Breast epithelium (tissue), 4 donors: Measurements from ENCODE around the gene TRAM2. TPM values are rescaled to one million over a fixed set of nuclear protein-coding genes. Genes with fewer than 3 reads are reported as not detected.

ENCODE experiments used
- DNase-seq, 2 donors: peaks; one replicate each; pipeline ENCODE4 v3.0.0-alpha.2; 2019; ENCODE audit warnings: low spot score in 2 of 2
- H3K27ac ChIP-seq, 2 donors: fragments of 200-600 bp; sonication (generic) in 1 of 2; one replicate each; pipeline ENCODE4 v1.5.1; 2016 to 2019; ENCODE audit warnings: mild to moderate bottlenecking in 1 of 2
- H3K27me3 ChIP-seq, 2 donors: fragments of 200-600 bp; sonication (generic) in 1 of 2; one replicate each; pipeline versions ENCODE4 v1.5.1 to v1.6.0; 2017 to 2019; ENCODE audit warnings: control low read depth in 1 of 2, mild to moderate bottlenecking in 1 of 2
- H3K36me3 ChIP-seq: fragments of 200-600 bp; one replicate; pipeline ENCODE4 v1.5.1; 2019
- H3K4me1 ChIP-seq, 2 donors: fragments of 200-600 bp; sonication (generic); one replicate each; pipeline ENCODE4 v1.5.1; 2016 to 2019; ENCODE audit warnings: control low read depth in 1 of 2
- H3K4me3 ChIP-seq, 3 donors: fragments of 200-600 bp; sonication (generic); 1 replicate in 2 of 3; 2 replicates in 1 of 3; pipeline ENCODE4 v1.5.1; 2016 to 2019; ENCODE audit warnings: mild to moderate bottlenecking in 3 of 3, moderate library complexity in 2 of 3
- H3K9me3 ChIP-seq, 2 donors: fragments of 200-600 bp; sonication (generic) in 1 of 2; one replicate each; pipeline ENCODE4 v1.5.1; 2016 to 2019; ENCODE audit warnings: control low read depth in 1 of 2
- POLR2A ChIP-seq: fragments of 450-650 bp; IDR thresholded peaks from one replicate; pipeline ENCODE4 v1.6.1; 2016; ENCODE audit warnings: antibody characterized with exemption, mild to moderate bottlenecking, moderate library complexity
- POLR2AphosphoS5 ChIP-seq, 3 donors: sonication (generic); formaldehyde crosslinking; IDR thresholded peaks; one replicate each; pipeline ENCODE4 v1.6.1; 2017; ENCODE audit warnings: antibody characterized with exemption in 3 of 3
- intact Hi-C: fragments of 100-400 bp; cut with DNase I; formaldehyde crosslinking; loops from one replicate; pipeline ENCODE4 v1.15.1; 2023; ENCODE audit warnings: low total_unique reads
- total RNA-seq, 3 donors: library from RNA; depleted of rRNA; stranded (reverse); fragments of >200 nt; gene quantifications; one replicate each; pipeline ENCODE4 v1.1.0, GENCODE V29; 2016
- TF ChIP-seq, protein P1 (sequence below), 3 donors: fragments of 450-650 bp; IDR thresholded peaks; one replicate each; pipeline ENCODE4 v1.5.1; 2016 to 2017; ENCODE audit warnings: antibody characterized with exemption in 3 of 3, mild to moderate bottlenecking in 3 of 3, moderate library complexity in 3 of 3

The TRAM2 gene
- total RNA-seq, 3 donors from 2014 or later = 11.9 to 33.0 (median 24.3) TPM

DNA sequence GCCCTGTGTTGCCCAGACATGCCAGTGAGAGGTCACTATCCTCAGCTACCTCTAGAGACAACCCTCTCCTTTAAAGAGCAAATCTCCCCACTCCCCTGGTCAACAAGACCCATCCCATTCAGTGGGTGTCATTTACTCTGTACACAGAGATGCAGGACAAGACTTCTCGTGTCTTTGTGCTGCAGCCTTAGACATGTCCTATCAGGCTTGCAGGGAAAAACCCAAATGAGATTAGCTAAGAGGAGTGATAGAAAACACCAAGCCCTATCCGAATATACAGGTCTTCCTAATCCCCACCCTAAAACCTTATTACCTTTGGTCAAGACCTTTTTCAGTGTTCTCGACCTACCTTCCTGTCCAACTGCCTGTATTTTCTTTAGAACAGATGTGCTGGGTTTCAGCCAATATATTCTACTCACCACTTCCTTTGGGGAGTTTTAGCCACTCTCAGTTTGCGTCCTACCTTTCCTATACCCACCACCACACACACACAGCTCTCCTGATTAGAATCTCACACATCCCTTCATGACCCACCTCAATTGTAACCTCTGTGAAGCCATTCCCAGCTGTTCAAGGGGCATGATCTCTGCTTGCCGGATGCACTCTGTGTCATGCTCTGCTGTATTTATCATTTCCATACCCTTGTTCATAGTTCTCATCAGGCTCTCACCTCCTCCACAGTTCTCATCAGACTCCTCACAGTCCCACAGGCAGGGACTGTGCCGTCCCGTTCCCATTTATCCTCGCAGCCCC lies 39.7 kb downstream of the TRAM2 start:
- H3K27me3 ChIP-seq = no peaks in the 10 kb centered on the region
- peaks cover 0 to 11% of the 10 kb centered on the region in 2 donors for H3K4me1 ChIP-seq
- no peak for DNase-seq
- intact Hi-C loops = no loop called here
- H3K27ac ChIP-seq = peak overlapping the region; percentile 17 to 22
- no peaks in the 10 kb centered on the region for H3K36me3 ChIP-seq
- H3K9me3 ChIP-seq = no peaks in the 10 kb centered on the region
- H3K4me3 ChIP-seq = no peak overlapping the region
- TF ChIP-seq, protein P1, sequence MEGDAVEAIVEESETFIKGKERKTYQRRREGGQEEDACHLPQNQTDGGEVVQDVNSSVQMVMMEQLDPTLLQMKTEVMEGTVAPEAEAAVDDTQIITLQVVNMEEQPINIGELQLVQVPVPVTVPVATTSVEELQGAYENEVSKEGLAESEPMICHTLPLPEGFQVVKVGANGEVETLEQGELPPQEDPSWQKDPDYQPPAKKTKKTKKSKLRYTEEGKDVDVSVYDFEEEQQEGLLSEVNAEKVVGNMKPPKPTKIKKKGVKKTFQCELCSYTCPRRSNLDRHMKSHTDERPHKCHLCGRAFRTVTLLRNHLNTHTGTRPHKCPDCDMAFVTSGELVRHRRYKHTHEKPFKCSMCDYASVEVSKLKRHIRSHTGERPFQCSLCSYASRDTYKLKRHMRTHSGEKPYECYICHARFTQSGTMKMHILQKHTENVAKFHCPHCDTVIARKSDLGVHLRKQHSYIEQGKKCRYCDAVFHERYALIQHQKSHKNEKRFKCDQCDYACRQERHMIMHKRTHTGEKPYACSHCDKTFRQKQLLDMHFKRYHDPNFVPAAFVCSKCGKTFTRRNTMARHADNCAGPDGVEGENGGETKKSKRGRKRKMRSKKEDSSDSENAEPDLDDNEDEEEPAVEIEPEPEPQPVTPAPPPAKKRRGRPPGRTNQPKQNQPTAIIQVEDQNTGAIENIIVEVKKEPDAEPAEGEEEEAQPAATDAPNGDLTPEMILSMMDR (IDR thresholded peaks at IDR 0.05) = no peak
- no peak for TF ChIP-seq POLR2AphosphoS5 (IDR thresholded peaks at IDR 0.05)
- no peak for TF ChIP-seq POLR2A

DNA sequence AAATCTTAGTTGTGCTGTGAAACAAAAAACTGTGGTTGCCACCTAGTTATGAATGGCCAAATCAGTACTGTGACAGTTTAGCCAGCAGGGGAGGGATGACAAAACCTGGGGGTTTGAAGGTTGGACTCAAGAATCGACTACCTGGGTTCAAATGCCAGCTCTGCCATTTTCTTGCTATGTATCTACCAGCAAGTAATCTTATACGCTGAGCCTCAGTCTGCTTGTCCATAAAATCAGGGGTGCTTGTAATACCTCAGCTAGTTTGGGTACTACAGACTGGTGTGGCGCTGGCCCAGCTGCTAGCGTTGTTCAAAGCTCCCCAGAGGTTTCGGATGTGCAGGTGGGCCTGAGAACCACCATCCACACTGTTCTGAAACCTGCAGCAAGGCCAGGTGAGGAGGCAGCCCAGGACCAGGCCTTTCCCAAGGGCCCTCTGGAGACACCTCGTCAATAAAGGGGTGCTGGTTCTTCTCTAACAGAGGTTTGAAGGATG lies 40.4 kb downstream of the TRAM2 start:
- Histone ChIP-seq H3K27ac (peak overlapping the region in 1 of 2 donors; percentile 22), H3K4me1 (peaks cover 0 to 11% of the 10 kb centered on the region in 2 donors)

DNA sequence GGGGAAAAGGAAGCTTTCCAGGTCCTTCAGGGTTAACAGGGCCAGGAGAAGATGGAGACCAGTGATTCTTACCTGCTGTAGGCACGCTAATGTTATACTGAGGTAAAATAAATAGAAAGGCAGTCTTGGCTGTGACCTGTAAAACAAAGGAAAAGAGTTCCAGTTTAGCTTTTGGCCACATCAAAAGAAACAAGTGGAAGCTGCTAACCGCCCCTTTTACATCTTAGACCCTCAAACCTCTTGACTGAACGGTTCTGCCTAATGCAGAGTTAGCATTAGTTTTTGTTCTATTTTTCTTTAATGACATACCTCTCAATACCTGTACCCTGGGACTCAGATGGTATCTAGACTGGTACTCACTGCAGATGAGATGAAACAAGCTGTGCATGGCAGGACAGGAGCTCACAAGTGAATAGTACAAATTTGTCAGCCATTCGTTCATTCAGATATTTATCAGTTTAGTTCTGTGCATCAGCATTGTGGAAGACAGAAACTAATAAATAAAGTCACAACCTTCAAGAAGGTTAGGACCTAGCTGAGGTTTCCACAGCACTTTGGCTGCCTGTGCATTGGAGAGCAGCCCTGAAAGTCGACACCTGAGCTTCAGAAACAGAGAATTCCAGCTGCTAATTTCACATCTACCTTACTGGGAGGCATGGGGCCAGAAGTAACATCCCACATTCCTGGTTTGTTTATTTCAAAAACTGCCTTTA lies 41.0 kb downstream of the TRAM2 start:
- intact Hi-C loops = no loop called here
- no peak overlapping the region for H3K27ac ChIP-seq
- no peaks in the 10 kb centered on the region for H3K36me3 ChIP-seq
- no peak overlapping the region for H3K4me3 ChIP-seq
- H3K9me3 ChIP-seq = no peaks in the 10 kb centered on the region
- peaks cover 0 to 11% of the 10 kb centered on the region in 2 donors for H3K4me1 ChIP-seq
- TF ChIP-seq POLR2AphosphoS5 (IDR thresholded peaks at IDR 0.05) (no peak), POLR2A (no peak)
- TF ChIP-seq, protein P1 (IDR thresholded peaks at IDR 0.05) = no peak
- no peak for DNase-seq
- no peaks in the 10 kb centered on the region for H3K27me3 ChIP-seq

More for the DNA sequence above, 40.4 kb downstream of the TRAM2 start:
- no peak for DNase-seq
- no peaks in the 10 kb centered on the region for H3K9me3 ChIP-seq
- TF ChIP-seq POLR2AphosphoS5 (IDR thresholded peaks at IDR 0.05) = no peak
- TF ChIP-seq, protein P1 (IDR thresholded peaks at IDR 0.05) = no peak
- no peak for TF ChIP-seq POLR2A
- intact Hi-C loops = no loop called here
- H3K4me3 ChIP-seq = no peak overlapping the region
- H3K27me3 ChIP-seq = no peaks in the 10 kb centered on the region
- no peaks in the 10 kb centered on the region for H3K36me3 ChIP-seq

DNA sequence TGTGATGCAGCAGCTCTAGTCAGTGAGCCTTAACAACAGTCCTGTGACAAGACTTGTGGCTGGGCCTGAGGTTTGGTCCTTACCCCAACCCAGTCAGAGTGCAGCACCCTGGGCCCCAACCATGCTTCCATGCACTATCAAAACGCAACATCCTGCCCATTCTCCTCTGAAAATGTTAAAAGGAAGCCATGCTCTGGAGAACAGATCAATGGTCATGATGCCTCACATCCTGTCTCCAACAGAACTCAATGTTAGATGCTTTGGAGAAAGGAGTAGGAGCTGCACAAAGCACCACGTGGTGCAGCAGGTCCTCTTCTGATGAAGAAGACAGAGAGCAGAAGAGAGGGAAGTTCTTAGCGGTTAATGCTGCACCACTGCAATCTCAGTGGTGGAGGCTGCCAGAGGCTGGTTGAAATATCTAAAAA lies 41.9 kb downstream of the TRAM2 start:
- Histone ChIP-seq H3K36me3 (no peaks in the 10 kb centered on the region), H3K27ac (no peak overlapping the region)
- TF ChIP-seq, protein P1 (IDR thresholded peaks at IDR 0.05) = no peak
- no peak for TF ChIP-seq POLR2AphosphoS5 (IDR thresholded peaks at IDR 0.05)
- TF ChIP-seq POLR2A = no peak

DNA sequence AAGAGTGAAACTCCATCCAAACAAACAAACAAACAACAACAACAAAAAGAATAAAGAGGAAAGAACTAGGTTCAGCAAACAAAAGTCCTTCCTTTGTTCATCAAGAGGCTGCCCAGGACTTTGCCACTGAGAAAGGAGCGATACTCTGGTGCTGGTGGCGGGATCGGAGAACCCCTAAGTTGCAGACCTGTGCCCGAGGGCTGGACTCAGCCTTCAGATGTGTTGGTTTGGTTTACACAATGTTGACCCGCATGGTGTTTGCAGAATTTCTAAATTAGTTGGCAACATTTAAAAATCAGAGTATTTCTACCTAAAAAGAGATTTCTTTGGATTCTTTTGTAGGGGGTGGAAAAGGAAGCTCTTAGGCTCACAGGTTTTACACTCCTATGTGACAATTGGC lies 42.5 kb downstream of the TRAM2 start:
- H3K4me1 ChIP-seq = peaks cover 0 to 11% of the 10 kb centered on the region in 2 donors
- no peak overlapping the region for H3K27ac ChIP-seq
- TF ChIP-seq, protein P1 (IDR thresholded peaks at IDR 0.05) = no peak
- TF ChIP-seq POLR2A (no peak), POLR2AphosphoS5 (IDR thresholded peaks at IDR 0.05) (no peak)
- H3K9me3 ChIP-seq = no peaks in the 10 kb centered on the region
- no peak overlapping the region for H3K4me3 ChIP-seq
- no peak for DNase-seq
- no peaks in the 10 kb centered on the region for H3K27me3 ChIP-seq
- H3K36me3 ChIP-seq = no peaks in the 10 kb centered on the region
- intact Hi-C loops = no loop called here

More for the DNA sequence above, 41.9 kb downstream of the TRAM2 start:
- Histone ChIP-seq H3K4me1 (peaks cover 0 to 11% of the 10 kb centered on the region in 2 donors), H3K27me3 (no peaks in the 10 kb centered on the region), H3K4me3 (no peak overlapping the region), H3K9me3 (no peaks in the 10 kb centered on the region)
- DNase-seq = no peak
- intact Hi-C loops = no loop called here
